ENCODE measurements around the gene ANXA3. TPM values are rescaled to one million over a fixed set of nuclear protein-coding genes. Genes with fewer than 3 reads are reported as not detected.

ANXA3 gene
- total RNA-seq, 1 experiment from 2014 or later = 0.86 TPM

DNA sequence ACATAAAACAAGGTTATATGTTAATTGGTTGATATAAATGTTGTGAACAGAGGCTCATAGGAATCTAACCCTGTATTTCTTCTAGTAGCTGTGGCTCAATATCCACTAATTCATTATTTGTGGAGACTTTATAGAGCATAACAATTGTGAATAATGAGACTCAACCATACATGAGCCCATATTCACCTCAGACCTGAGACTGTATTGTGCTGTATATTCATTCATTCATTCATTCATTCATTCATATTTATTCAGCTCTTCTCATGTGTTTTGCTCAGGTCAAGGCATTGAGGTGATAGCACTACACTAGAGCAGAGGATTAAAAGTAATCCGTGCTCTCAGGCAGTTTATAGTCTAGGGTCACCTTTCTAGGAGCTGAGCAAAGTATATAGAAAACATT, 24.5 kb upstream of the ANXA3 start:
- intact Hi-C loops (cut with micrococcal nuclease; ENCODE audit: unreplicated experiment) = loop anchor here (10.0 kb wide), 1 partner anchor 338 kb away; no protein-coding TSS in a partner anchor
- CTCF ChIA-PET = no interaction called here
- Histone ChIP-seq H3K27me3 (replicated peaks; ENCODE audit: insufficient read depth, low read depth, low read length, poor library complexity) (no peaks in the 10 kb centered on the region), H3K4me3 (ENCODE audit: low read depth, low read length, poor library complexity, severe bottlenecking) (no peak overlapping the region), H3K4me1 (ENCODE audit: insufficient read depth, low read length, poor library complexity, severe bottlenecking) (no peaks in the 10 kb centered on the region), H3K9me3 (ENCODE audit: low read depth, low read length, poor library complexity, severe bottlenecking) (no peaks in the 10 kb centered on the region), H3K36me3 (ENCODE audit: insufficient read depth, low read length, poor library complexity, severe bottlenecking) (no peaks in the 10 kb centered on the region), H3K27ac (ENCODE audit: low read depth, low read length, poor library complexity, severe bottlenecking) (no peak overlapping the region)
- no TSS peak for BruUV-seq (replicated peaks)
- POLR2A ChIA-PET (ENCODE audit: low non-redundant PET) = no interaction called here
- TF ChIP-seq, protein P1, sequence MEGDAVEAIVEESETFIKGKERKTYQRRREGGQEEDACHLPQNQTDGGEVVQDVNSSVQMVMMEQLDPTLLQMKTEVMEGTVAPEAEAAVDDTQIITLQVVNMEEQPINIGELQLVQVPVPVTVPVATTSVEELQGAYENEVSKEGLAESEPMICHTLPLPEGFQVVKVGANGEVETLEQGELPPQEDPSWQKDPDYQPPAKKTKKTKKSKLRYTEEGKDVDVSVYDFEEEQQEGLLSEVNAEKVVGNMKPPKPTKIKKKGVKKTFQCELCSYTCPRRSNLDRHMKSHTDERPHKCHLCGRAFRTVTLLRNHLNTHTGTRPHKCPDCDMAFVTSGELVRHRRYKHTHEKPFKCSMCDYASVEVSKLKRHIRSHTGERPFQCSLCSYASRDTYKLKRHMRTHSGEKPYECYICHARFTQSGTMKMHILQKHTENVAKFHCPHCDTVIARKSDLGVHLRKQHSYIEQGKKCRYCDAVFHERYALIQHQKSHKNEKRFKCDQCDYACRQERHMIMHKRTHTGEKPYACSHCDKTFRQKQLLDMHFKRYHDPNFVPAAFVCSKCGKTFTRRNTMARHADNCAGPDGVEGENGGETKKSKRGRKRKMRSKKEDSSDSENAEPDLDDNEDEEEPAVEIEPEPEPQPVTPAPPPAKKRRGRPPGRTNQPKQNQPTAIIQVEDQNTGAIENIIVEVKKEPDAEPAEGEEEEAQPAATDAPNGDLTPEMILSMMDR (conservative IDR thresholded peaks at IDR 0.05; ENCODE audit: low read depth, low read length) = no peak
- no peak for TF ChIP-seq EZH2 (IDR thresholded peaks at IDR 0.05; ENCODE audit: borderline replicate concordance, low read depth, low read length, poor library complexity, severe bottlenecking)
- no peak for DNase-seq (ENCODE audit: low spot score)

DNA sequence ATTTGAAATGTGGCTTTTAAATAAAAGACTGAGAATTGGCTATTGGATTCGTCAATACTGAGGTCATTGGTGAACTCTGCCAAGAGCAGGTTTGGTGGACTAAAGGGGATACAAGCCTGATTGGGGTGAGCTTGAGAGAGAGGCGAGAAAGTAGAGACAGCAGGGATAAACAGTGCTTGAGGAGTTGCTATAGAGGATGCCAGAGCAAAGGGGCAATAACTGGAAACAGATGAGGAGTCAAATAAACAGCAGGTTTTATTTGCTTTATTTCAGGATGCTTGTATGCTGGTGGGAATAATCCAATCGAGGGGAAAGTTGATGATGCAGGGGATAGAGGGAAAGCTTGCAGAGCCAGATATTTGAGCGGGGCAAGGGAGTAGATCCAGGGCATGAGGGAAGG, 24.0 kb upstream of the ANXA3 start:
- Histone ChIP-seq H3K9me3 (ENCODE audit: low read depth, low read length, poor library complexity, severe bottlenecking) (no peaks in the 10 kb centered on the region), H3K4me3 (ENCODE audit: low read depth, low read length, poor library complexity, severe bottlenecking) (no peak overlapping the region), H3K36me3 (ENCODE audit: insufficient read depth, low read length, poor library complexity, severe bottlenecking) (no peaks in the 10 kb centered on the region), H3K4me1 (ENCODE audit: insufficient read depth, low read length, poor library complexity, severe bottlenecking) (no peaks in the 10 kb centered on the region), H3K27ac (ENCODE audit: low read depth, low read length, poor library complexity, severe bottlenecking) (no peak overlapping the region), H3K27me3 (replicated peaks; ENCODE audit: insufficient read depth, low read depth, low read length, poor library complexity) (no peaks in the 10 kb centered on the region)
- ChIA-PET POLR2A (ENCODE audit: low non-redundant PET) (no interaction called here), CTCF (no interaction called here)
- BruUV-seq (replicated peaks) = no TSS peak
- intact Hi-C loops (cut with micrococcal nuclease; ENCODE audit: unreplicated experiment) = loop anchor here (10.0 kb wide), 1 partner anchor 337 kb away; no protein-coding TSS in a partner anchor
- DNase-seq (ENCODE audit: low spot score) = no peak
- TF ChIP-seq, protein P1 (conservative IDR thresholded peaks at IDR 0.05; ENCODE audit: low read depth, low read length) = no peak
- TF ChIP-seq EZH2 (IDR thresholded peaks at IDR 0.05; ENCODE audit: borderline replicate concordance, low read depth, low read length, poor library complexity, severe bottlenecking) = no peak

DNA sequence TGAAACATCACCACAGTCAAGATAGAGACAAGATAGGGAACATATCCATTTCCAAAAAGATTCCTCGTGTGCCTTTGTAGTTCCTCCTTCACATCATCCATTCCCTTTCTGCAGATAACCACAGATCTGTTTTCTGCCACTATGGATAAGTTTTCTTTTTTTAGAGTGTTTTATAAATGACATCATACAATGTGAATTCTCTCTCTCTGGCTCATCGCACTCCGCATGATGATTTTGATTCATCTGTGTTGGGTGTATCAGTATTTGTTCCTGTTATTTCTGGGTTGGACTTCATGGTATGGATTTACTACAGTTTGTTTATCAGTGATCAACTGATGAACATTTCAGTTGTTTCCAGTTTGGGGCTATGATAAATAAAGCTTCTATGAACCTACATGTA, 23.2 kb upstream of the ANXA3 start:
- no peak for DNase-seq (ENCODE audit: low spot score)
- no peak overlapping the region for H3K4me3 ChIP-seq (ENCODE audit: low read depth, low read length, poor library complexity, severe bottlenecking)
- no TSS peak for BruUV-seq (replicated peaks)
- H3K36me3 ChIP-seq (ENCODE audit: insufficient read depth, low read length, poor library complexity, severe bottlenecking) = no peaks in the 10 kb centered on the region
- ChIA-PET POLR2A (ENCODE audit: low non-redundant PET) (no interaction called here), CTCF (interaction anchor here (0.6 kb wide), 1 partner anchor 74 kb away, joined by 4 read pairs; no protein-coding TSS in a partner anchor)
- intact Hi-C loops (cut with micrococcal nuclease; ENCODE audit: unreplicated experiment) = loop anchor here (10.0 kb wide), 1 partner anchor 336 kb away; no protein-coding TSS in a partner anchor
- H3K4me1 ChIP-seq (ENCODE audit: insufficient read depth, low read length, poor library complexity, severe bottlenecking) = no peaks in the 10 kb centered on the region
- H3K9me3 ChIP-seq (ENCODE audit: low read depth, low read length, poor library complexity, severe bottlenecking) = no peaks in the 10 kb centered on the region
- TF ChIP-seq, protein P1 (conservative IDR thresholded peaks at IDR 0.05; ENCODE audit: low read depth, low read length) = no peak
- TF ChIP-seq EZH2 (IDR thresholded peaks at IDR 0.05; ENCODE audit: borderline replicate concordance, low read depth, low read length, poor library complexity, severe bottlenecking) = no peak
- H3K27ac ChIP-seq (ENCODE audit: low read depth, low read length, poor library complexity, severe bottlenecking) = no peak overlapping the region
- no peaks in the 10 kb centered on the region for H3K27me3 ChIP-seq (replicated peaks; ENCODE audit: insufficient read depth, low read depth, low read length, poor library complexity)

Data from A673 (cell line).